ENCODE data around the gene TET1. TPM values are rescaled to one million over a fixed set of nuclear protein-coding genes. Genes with fewer than 3 reads are reported as not detected.
"Not testable (repeated sequence)": the region's sequence is repeated elsewhere in the genome, so short reads cannot be mapped to it uniquely, and the experiment has no call there.

The TET1 gene
- total RNA-seq, 2 experiments from 2014 or later: 2.2 to 2.8 TPM

- not testable (repeated sequence) for H3K4me1 Mint-ChIP-seq; H3K9me3 Mint-ChIP-seq (ENCODE audit: low read depth); H3K27me3 Mint-ChIP-seq; H3K27ac Mint-ChIP-seq; H3K4me3 Mint-ChIP-seq; DNase-seq; ATAC-seq; H3K36me3 Mint-ChIP-seq
- CTCF ChIA-PET: interaction anchor here (0.6 kb wide), 1 partner anchor 93 kb away, joined by 3 read pairs; no protein-coding TSS in a partner anchor
Observed at GRCh38 chr10:68643550-68643949, 83.4 kb downstream of the TET1 start.

GRCh38 chr10:68647672-68648341, 87.7 kb downstream of the TET1 start:
- Mint-ChIP-seq H3K27me3 (no peaks in the 10 kb centered on the region), H3K27ac (no peak overlapping the region), H3K4me1 (no peaks in the 10 kb centered on the region), H3K9me3 (ENCODE audit: low read depth) (no peaks in the 10 kb centered on the region), H3K4me3 (no peak overlapping the region), H3K36me3 (peaks cover 4% of the 10 kb centered on the region)
- DNase-seq: no peak
- no peak for ATAC-seq
- CTCF ChIA-PET: interaction anchor here (1.1 kb wide), 1 partner anchor 12 kb away, joined by 3 read pairs; no protein-coding TSS in a partner anchor

- Mint-ChIP-seq H3K27ac (no peak overlapping the region), H3K27me3 (no peaks in the 10 kb centered on the region), H3K4me3 (no peak overlapping the region), H3K36me3 (peaks cover 3% of the 10 kb centered on the region), H3K4me1 (no peaks in the 10 kb centered on the region), H3K9me3 (ENCODE audit: low read depth) (no peaks in the 10 kb centered on the region)
- CTCF ChIA-PET: no interaction called here
- ATAC-seq (no peak), DNase-seq (no peak)
Observed at GRCh38 chr10:68655620-68656126, 95.5 kb downstream of the TET1 start.

- Mint-ChIP-seq H3K9me3 (ENCODE audit: low read depth) (no peaks in the 10 kb centered on the region), H3K4me3 (no peak overlapping the region), H3K27ac (no peak overlapping the region), H3K27me3 (no peaks in the 10 kb centered on the region), H3K4me1 (peaks cover 13% of the 10 kb centered on the region), H3K36me3 (peaks cover 12% of the 10 kb centered on the region)
- CTCF ChIA-PET: no interaction called here
- ATAC-seq (no peak), DNase-seq (no peak)
Observed at GRCh38 chr10:68665841-68666240, 105.7 kb downstream of the TET1 start.

- ATAC-seq: no peak
- no peak for DNase-seq
- Mint-ChIP-seq H3K9me3 (ENCODE audit: low read depth) (no peaks in the 10 kb centered on the region), H3K27me3 (no peaks in the 10 kb centered on the region), H3K4me1 (peaks cover 17% of the 10 kb centered on the region), H3K36me3 (peaks cover 15% of the 10 kb centered on the region), H3K27ac (no peak overlapping the region), H3K4me3 (no peak overlapping the region)
- CTCF ChIA-PET: no interaction called here
Observed at GRCh38 chr10:68666280-68666760, 106.2 kb downstream of the TET1 start.

- Mint-ChIP-seq H3K4me1 (peaks cover 18% of the 10 kb centered on the region), H3K27ac (peak overlapping the region; percentile 72), H3K36me3 (peaks cover 19% of the 10 kb centered on the region), H3K27me3 (no peaks in the 10 kb centered on the region), H3K4me3 (peak overlapping the region; percentile 67), H3K9me3 (ENCODE audit: low read depth) (no peaks in the 10 kb centered on the region)
- CTCF ChIA-PET: no interaction called here
- peak; percentile 61 for ATAC-seq
- DNase-seq: no peak
Observed at GRCh38 chr10:68668231-68668630, 108.1 kb downstream of the TET1 start.

GRCh38 chr10:68668972-68669371, 108.8 kb downstream of the TET1 start:
- Mint-ChIP-seq H3K27ac (peak overlapping the region; percentile 72), H3K4me3 (no peak overlapping the region), H3K27me3 (no peaks in the 10 kb centered on the region), H3K36me3 (peaks cover 19% of the 10 kb centered on the region), H3K4me1 (peaks cover 18% of the 10 kb centered on the region), H3K9me3 (ENCODE audit: low read depth) (no peaks in the 10 kb centered on the region)
- ATAC-seq (no peak), DNase-seq (no peak)
- CTCF ChIA-PET: interaction anchor here (0.6 kb wide), 1 partner anchor 173 kb away, joined by 4 read pairs; no protein-coding TSS in a partner anchor

- peak overlapping the region; percentile 89 for H3K27ac Mint-ChIP-seq
- DNase-seq (peak; percentile 69), ATAC-seq (peak; percentile 99)
- no peaks in the 10 kb centered on the region for H3K27me3 Mint-ChIP-seq
- CTCF ChIA-PET: interaction anchor here (0.7 kb wide), 1 partner anchor 632 kb away, joined by 3 read pairs; no protein-coding TSS in a partner anchor
- peak overlapping the region; percentile 75 for H3K4me3 Mint-ChIP-seq
- no peaks in the 10 kb centered on the region for H3K9me3 Mint-ChIP-seq (ENCODE audit: low read depth)
- peaks cover 11% of the 10 kb centered on the region for H3K4me1 Mint-ChIP-seq
- H3K36me3 Mint-ChIP-seq: peaks cover 29% of the 10 kb centered on the region
Observed at GRCh38 chr10:68684413-68684812, 124.3 kb downstream of the TET1 start.

- H3K36me3 Mint-ChIP-seq: peaks cover 9% of the 10 kb centered on the region
- CTCF ChIA-PET: interaction anchor here (1.7 kb wide), 1 partner anchor 146 kb away, joined by 5 read pairs; no protein-coding TSS in a partner anchor
- no peak for ATAC-seq
- no peak overlapping the region for H3K4me3 Mint-ChIP-seq
- H3K27ac Mint-ChIP-seq: no peak overlapping the region
- H3K9me3 Mint-ChIP-seq (ENCODE audit: low read depth): no peaks in the 10 kb centered on the region
- DNase-seq: no peak
- peaks cover 2% of the 10 kb centered on the region for H3K4me1 Mint-ChIP-seq
- H3K27me3 Mint-ChIP-seq: no peaks in the 10 kb centered on the region
Observed at GRCh38 chr10:68696018-68696417, 135.9 kb downstream of the TET1 start.

- H3K4me3 Mint-ChIP-seq: no peak overlapping the region
- H3K27me3 Mint-ChIP-seq: no peaks in the 10 kb centered on the region
- no peaks in the 10 kb centered on the region for H3K9me3 Mint-ChIP-seq (ENCODE audit: low read depth)
- DNase-seq (no peak), ATAC-seq (no peak)
- H3K27ac Mint-ChIP-seq: no peak overlapping the region
- peaks cover 2% of the 10 kb centered on the region for H3K4me1 Mint-ChIP-seq
- peaks cover 4% of the 10 kb centered on the region for H3K36me3 Mint-ChIP-seq
- CTCF ChIA-PET: interaction anchor here (0.6 kb wide), 1 partner anchor 289 kb away, joined by 3 read pairs; no protein-coding TSS in a partner anchor
Observed at GRCh38 chr10:68697106-68697505, 137.0 kb downstream of the TET1 start.

GRCh38 chr10:68700197-68700596, 140.1 kb downstream of the TET1 start:
- Mint-ChIP-seq H3K4me3 (no peak overlapping the region), H3K36me3 (no peaks in the 10 kb centered on the region), H3K4me1 (peaks cover 2% of the 10 kb centered on the region), H3K27ac (no peak overlapping the region), H3K9me3 (ENCODE audit: low read depth) (no peaks in the 10 kb centered on the region), H3K27me3 (no peaks in the 10 kb centered on the region)
- DNase-seq (no peak), ATAC-seq (no peak)
- CTCF ChIA-PET: no interaction called here

- Mint-ChIP-seq H3K4me3 (no peak overlapping the region), H3K9me3 (ENCODE audit: low read depth) (no peaks in the 10 kb centered on the region), H3K27me3 (no peaks in the 10 kb centered on the region), H3K4me1 (no peaks in the 10 kb centered on the region), H3K36me3 (no peaks in the 10 kb centered on the region), H3K27ac (no peak overlapping the region)
- CTCF ChIA-PET: no interaction called here
- ATAC-seq (no peak), DNase-seq (no peak)
Observed at GRCh38 chr10:68705548-68705947, 145.4 kb downstream of the TET1 start.

- H3K4me3 Mint-ChIP-seq; H3K27ac Mint-ChIP-seq; H3K9me3 Mint-ChIP-seq (ENCODE audit: low read depth); H3K4me1 Mint-ChIP-seq; ATAC-seq; H3K36me3 Mint-ChIP-seq; DNase-seq; H3K27me3 Mint-ChIP-seq: not testable (repeated sequence)
- CTCF ChIA-PET: interaction anchor here (0.7 to 1.2 kb wide), 3 partner anchors 158 to 817 kb away, joined by 3 to 4 read pairs (median 3); no protein-coding TSS in a partner anchor
Observed at GRCh38 chr10:68708987-68709386, 148.8 kb downstream of the TET1 start.

GRCh38 chr10:68713065-68713464, 152.9 kb downstream of the TET1 start:
- H3K4me3 Mint-ChIP-seq; H3K27ac Mint-ChIP-seq; H3K36me3 Mint-ChIP-seq; CTCF ChIA-PET; ATAC-seq; H3K4me1 Mint-ChIP-seq; H3K27me3 Mint-ChIP-seq; DNase-seq; H3K9me3 Mint-ChIP-seq (ENCODE audit: low read depth): not testable (repeated sequence)

Data from activated CD8-positive, alpha-beta memory T cell treated with anti-CD3 and anti-CD28 coated beads, Interleukin-2, amount 10 ng/mL, durations not matched to agents 7 days and 5 days (primary cell).